GM13976 (cell line): ENCODE measurements around the gene PWWP2B.
A peak's percentile ranks its signal among the peaks of the same experiment; 100 is the strongest.

ENCODE experiments used
- DNase-seq: peaks from one replicate; pipeline ENCODE4 v3.0.0; 2012; ENCODE audit warnings: low spot score
- in situ Hi-C: fragments of 300-500 bp; cut with MboI; formaldehyde crosslinking; loops from one replicate; pipeline ENCODE4 v1.12.0; 2022; ENCODE audit warnings: low sequenced_read_pairs, mixed read lengths, inconsistent platforms; ENCODE audit not compliant: unreplicated experiment
- TF ChIP-seq, protein P1 (sequence below): IDR thresholded peaks from 2 replicates; pipeline ENCODE4 v1.5.1; 2012; ENCODE audit warnings: borderline replicate concordance, mild to moderate bottlenecking; ENCODE audit not compliant: insufficient read depth; ENCODE audit errors: extremely low read depth, missing control alignments, control extremely low read depth

PWWP2B gene

DNA sequence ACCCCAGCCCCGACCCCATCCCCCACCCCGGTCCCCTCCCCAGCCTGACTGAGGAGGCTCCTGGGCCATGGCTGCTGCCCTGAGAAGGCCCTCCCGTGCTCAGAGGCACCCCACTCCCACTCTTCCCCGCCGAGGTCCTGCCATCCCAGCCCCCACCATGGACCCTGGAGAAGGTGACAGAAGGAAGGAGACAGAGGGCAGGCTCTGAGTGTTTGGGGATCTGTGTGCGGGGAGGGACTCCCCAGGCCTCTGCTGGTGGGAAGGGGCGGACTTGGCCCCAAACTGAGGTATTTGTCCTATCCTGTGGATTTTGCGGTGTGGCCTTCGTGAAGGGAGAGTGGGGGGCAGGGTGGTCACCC lies 53.4 kb downstream of the PWWP2B start:
- TF ChIP-seq, protein P1, sequence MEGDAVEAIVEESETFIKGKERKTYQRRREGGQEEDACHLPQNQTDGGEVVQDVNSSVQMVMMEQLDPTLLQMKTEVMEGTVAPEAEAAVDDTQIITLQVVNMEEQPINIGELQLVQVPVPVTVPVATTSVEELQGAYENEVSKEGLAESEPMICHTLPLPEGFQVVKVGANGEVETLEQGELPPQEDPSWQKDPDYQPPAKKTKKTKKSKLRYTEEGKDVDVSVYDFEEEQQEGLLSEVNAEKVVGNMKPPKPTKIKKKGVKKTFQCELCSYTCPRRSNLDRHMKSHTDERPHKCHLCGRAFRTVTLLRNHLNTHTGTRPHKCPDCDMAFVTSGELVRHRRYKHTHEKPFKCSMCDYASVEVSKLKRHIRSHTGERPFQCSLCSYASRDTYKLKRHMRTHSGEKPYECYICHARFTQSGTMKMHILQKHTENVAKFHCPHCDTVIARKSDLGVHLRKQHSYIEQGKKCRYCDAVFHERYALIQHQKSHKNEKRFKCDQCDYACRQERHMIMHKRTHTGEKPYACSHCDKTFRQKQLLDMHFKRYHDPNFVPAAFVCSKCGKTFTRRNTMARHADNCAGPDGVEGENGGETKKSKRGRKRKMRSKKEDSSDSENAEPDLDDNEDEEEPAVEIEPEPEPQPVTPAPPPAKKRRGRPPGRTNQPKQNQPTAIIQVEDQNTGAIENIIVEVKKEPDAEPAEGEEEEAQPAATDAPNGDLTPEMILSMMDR = no peak
- DNase-seq = no peak
- in situ Hi-C loops = loop anchor here (10.0 kb wide), 1 partner anchor 226 kb away; no protein-coding TSS in a partner anchor

DNA sequence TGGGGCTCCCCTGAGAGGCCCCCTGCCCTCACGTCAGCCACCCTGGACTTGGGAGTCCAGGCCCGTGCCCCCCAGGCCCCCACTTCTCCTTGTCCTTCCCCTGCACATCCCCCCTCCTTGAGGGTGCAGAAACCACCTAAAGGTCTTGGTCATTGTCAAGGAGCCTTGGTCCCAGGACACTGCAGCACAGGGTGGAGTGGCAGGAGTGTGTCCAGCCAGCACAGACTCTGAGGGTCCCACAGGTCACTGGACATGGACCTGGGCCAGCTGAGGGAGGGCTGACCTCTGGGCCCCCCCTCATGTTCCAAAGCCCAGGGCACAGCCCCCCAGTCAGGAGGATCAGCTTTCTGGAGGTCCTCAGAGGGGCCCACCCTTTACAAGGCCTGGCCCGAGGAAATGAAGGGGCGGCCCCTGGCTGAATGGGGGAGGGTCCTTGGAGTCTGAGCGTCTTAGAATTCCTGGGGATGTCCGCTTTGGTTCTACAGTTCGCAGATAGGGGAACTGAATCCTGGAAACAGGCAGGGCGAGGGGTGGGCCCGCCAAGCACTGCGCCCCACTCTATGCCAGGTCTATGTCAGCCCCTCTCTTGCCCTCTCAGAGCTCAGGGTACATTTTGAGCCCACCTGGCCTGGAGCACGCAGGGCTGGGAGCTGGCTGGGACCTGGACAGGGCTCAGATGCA lies 54.0 kb downstream of the PWWP2B start:
- DNase-seq = no peak
- in situ Hi-C loops = loop anchor here (10.0 kb wide), 1 partner anchor 226 kb away; no protein-coding TSS in a partner anchor
- TF ChIP-seq, protein P1 = no peak

DNA sequence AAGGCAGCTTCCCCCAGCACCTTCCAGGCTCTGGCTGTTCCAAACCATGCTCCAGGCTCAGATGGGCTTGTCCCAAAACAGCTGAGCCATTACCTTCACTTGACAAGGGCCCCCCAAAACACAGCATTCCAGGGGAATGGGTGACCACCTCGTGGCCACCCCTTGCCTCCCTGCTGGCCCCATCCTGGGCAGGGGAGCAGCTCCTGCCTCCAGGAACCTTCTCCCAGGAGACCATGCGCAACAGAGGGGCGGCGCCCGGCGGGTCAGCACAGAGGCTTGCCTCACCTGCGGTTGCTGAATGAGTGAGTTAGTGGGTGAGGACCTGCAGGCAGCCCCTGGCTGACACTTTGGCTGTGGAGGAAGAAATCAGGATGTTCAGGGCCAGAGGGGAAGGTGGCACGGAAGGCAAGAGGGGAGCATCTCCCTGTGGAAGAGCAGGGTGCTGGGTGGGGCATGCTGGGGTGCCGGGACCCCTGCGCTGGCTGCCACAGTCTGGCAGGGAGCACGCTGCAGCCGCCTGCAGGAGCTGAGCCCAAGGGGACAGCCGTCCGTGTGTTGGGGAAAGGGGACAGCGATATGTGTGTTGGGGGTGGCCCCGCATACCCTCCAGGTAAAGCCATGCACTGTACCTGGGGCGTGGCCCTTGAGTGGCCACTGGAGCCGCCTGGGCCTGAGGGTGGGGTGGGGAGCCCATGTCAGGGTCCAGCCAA lies 54.7 kb downstream of the PWWP2B start:
- in situ Hi-C loops = loop anchor here (10.0 kb wide), 1 partner anchor 227 kb away; no protein-coding TSS in a partner anchor
- TF ChIP-seq, protein P1 = no peak
- DNase-seq = no peak

DNA sequence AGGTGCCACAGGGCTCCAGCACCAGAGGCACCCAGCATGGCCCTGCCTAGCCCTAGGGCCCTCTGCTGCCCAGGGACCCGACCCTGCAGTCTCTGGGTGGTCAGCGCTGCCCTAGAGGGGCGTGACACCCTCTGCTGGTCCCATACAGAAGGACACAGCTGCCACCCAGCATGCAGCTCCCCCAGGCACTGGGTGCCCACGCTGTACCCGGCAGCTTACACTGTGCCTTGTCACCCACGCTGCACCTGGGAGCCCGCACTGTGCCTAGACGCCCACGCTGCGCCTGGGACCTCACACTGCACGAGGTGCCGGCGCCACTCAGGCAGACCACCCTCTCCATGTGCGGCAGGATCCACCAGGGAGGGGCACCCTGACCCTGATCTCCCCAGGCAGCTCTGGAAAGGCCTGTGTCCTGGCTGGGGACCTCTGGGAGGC lies 55.2 kb downstream of the PWWP2B start:
- in situ Hi-C loops = loop anchor here (10.0 kb wide), 1 partner anchor 227 kb away; no protein-coding TSS in a partner anchor
- DNase-seq = no peak
- TF ChIP-seq, protein P1 = no peak

DNA sequence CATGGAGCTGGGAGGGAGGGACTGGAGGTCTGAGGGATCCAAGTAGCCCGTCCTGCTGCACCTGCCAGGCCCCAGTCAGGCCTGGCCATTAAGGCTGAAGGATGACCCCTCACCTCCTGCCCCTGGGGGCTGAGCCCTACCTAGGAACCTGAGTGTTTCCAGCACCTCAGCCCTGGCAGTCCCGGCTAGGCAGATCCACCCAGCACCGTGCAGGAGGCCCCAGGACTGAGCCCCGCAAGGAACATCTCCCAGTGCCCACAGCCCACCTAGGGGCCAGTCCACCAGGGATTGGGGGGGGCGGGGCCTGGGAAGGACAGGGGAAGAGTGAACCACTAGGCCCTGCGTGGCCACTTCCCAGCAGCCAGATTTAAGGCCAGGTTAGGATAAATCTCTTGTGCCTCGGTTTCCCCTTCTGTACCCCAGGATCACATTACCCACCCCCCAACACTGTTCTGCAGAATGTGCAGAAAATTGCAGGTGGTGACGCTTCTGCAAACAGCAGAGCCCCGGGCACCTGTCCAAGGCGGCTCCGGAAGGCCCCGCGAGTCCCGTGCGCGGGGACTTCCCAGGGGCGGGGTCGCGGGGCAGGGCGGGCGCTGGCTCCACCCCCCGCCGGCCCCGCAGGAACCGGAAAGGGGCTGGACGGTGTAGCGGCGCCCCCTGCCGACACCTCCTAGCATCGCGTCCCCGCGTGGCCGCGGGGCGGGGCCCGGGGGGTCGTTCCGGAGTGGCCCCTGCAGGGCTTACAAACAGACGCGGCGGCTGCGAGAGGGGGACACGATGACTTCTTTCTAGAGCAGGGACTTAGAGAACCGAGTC lies 55.9 kb downstream of the PWWP2B start:
- TF ChIP-seq, protein P1 = peak; percentile 91
- peak; percentile 99 for DNase-seq
- in situ Hi-C loops = loop anchor here (10.0 kb wide), 1 partner anchor 228 kb away; no protein-coding TSS in a partner anchor

DNA sequence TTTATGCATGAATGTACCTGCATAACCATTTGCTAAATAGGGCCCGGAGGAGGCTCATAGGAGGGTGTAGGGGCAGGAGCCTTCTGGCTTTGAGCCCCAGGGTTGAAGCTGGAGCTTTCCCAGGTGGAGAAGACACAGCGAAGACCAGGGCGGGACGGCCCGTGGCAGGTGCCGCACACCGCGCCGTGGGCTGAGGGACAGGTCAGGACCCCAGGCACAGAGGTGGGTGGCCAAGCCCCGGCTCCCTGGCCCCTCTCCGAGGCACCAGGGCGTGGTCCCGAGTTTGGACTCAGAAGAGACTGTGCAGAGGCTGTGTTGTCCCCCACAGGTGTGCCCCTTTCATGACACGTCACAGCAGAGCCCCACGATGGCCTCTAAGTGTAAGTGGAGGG lies 56.5 kb downstream of the PWWP2B start:
- in situ Hi-C loops = loop anchor here (10.0 kb wide), 1 partner anchor 229 kb away; no protein-coding TSS in a partner anchor
- no peak for DNase-seq
- TF ChIP-seq, protein P1 = no peak
